Stimulated activated naive CD8-positive, alpha-beta T cell treated with anti-CD3 and anti-CD28 coated beads, Interleukin-15, Interleukin-2, amounts not matched to agents 100 ng/mL and 50 ng/mL, for 24 hours (primary cell): ENCODE results near the gene KAZN.

Source experiments
- H3K27ac Mint-ChIP-seq: one replicate; pipeline ENCODE4 v1.8.0; 2021; ENCODE audit warnings: mild to moderate bottlenecking, mixed read lengths
- H3K27me3 Mint-ChIP-seq: one replicate; pipeline ENCODE4 v1.8.0; 2021; ENCODE audit warnings: mixed read lengths
- H3K36me3 Mint-ChIP-seq: one replicate; pipeline ENCODE4 v1.8.0; 2021; ENCODE audit warnings: low read depth, mixed read lengths
- H3K4me1 Mint-ChIP-seq: one replicate; pipeline ENCODE4 v1.8.0; 2021; ENCODE audit warnings: low read depth, mixed read lengths
- H3K4me3 Mint-ChIP-seq: one replicate; pipeline ENCODE4 v1.8.0; 2021; ENCODE audit warnings: mild to moderate bottlenecking, mixed read lengths
- H3K9me3 Mint-ChIP-seq: one replicate; pipeline ENCODE4 v1.8.0; 2021; ENCODE audit warnings: mixed read lengths

KAZN gene

DNA sequence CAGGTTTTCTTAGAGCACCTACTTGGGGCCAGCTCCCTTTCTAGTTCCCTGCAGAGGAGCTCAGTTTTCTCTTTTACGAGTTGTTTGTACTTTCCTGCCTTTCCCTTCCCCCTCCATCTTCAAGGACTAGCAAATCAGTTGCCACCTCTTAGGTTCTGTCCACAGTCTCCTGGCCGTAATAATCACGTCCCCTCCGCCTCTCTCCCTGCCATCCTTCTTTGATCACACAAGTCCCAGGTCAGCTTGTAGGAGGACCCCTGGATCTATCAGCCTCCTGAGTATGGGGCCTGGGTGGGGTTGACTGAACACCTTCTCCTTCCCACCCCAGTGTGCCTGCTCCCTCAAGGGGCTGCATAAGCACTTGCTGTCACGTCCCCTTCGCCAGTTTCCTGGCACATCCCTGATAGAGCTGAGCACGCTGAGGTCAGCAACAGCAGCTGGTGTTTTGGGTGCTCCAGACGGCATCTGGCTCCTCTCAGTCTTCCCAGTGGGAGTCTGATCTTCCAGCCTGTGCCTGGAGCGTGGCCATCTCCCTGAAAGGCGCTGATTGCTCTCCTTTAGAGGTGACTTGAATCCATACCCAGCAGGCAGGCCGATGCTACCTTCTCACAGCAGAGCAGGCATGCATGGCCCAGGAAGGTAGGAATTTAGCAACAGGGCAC is 338.9 kb downstream of the KAZN start:
- H3K27ac Mint-ChIP-seq = no peak overlapping the region
- H3K4me1 Mint-ChIP-seq = no peaks in the 10 kb centered on the region
- no peak overlapping the region for H3K4me3 Mint-ChIP-seq
- H3K36me3 Mint-ChIP-seq = no peaks in the 10 kb centered on the region
- H3K27me3 Mint-ChIP-seq = no peaks in the 10 kb centered on the region
- no peaks in the 10 kb centered on the region for H3K9me3 Mint-ChIP-seq

DNA sequence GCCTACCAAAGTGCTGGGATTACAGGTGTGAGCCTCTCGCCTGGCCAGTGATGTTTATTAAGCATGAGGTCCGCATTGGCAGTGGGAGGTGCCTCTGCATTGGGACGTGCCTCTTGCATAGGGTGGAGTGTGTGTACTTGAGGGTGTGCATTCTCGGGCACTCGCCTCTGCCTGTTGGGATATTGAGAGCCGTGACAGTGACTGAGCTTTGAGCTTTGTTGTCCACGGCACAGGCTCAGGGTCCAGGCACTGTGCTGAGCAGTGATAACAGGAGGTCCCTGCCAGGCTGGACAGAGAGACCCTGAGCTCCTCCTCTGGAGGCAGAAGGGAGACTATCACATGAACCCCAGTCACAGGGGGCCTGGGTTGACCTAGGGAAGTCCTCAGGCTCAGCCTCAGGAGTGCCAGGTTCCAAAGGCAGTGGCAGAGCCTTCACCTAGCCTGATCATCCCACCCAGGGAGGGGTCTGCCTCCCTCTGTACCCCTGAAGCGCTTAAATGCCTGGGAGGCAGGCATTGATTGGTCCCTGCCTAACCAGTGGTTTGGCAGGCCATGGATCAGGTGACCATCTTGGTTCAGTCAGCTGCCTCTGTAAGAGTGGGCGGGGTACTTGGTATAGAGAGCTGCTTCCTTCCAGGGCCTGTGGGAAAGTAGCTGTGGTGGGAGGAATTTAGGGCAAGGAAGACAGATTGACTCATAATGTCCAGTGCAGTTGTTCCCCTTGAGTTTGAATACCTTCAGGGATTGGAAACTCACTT is 341.2 kb downstream of the KAZN start:
- no peak overlapping the region for H3K27ac Mint-ChIP-seq
- no peaks in the 10 kb centered on the region for H3K9me3 Mint-ChIP-seq
- H3K4me3 Mint-ChIP-seq = no peak overlapping the region
- no peaks in the 10 kb centered on the region for H3K36me3 Mint-ChIP-seq
- H3K4me1 Mint-ChIP-seq = no peaks in the 10 kb centered on the region
- H3K27me3 Mint-ChIP-seq = no peaks in the 10 kb centered on the region

DNA sequence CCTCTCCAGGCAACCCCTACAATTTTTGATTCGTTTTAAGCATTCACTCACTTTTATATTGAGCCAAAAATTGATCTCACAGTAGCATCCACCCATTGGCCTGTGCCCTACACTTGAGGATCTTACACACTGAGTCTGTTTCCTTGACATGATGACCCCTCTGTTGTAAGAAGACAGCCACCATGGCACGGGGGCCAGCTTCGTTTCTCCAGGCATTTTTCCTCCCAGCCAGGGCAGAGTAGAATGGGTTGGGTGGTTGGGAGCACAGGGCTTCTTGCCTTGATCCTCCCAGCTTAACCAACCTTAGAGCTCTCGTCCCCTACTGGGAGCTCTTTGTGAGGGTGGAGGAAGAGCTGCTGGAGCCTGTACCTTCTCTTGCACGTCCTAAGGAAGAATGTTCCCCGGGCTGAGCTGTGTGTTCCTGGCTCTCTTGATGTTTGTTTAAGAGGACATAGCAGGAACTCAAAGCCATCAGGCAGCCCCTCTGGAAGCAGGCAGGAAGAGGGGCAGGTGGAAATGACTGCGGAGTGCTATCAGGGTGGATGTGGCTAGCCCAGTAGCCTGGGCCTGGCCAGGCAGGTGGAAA is 341.9 kb downstream of the KAZN start:
- Mint-ChIP-seq H3K27ac (no peak overlapping the region), H3K4me3 (no peak overlapping the region), H3K36me3 (no peaks in the 10 kb centered on the region), H3K4me1 (no peaks in the 10 kb centered on the region), H3K9me3 (no peaks in the 10 kb centered on the region), H3K27me3 (no peaks in the 10 kb centered on the region)

DNA sequence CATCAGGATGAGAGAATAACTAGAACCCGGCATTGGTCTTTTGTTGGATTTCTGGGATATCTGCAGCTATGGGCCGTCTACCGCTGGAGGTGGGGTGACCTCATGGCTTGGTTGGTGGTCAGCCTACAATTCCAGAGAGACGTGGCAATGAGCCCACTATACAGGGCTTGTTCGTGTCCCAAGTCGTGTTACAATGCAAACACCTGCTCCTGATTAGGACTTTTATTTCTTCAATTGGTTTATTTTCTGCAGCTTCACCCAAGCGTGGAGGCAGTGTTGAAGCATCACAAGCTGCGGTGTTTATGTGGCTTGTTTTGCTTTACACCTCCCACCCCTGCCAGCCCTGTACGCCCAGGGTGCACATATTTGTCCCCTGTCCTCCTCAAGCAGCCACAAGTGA is 343.4 kb downstream of the KAZN start:
- H3K36me3 Mint-ChIP-seq = no peaks in the 10 kb centered on the region
- no peak overlapping the region for H3K4me3 Mint-ChIP-seq
- no peaks in the 10 kb centered on the region for H3K27me3 Mint-ChIP-seq
- H3K4me1 Mint-ChIP-seq = no peaks in the 10 kb centered on the region
- no peaks in the 10 kb centered on the region for H3K9me3 Mint-ChIP-seq
- no peak overlapping the region for H3K27ac Mint-ChIP-seq

DNA sequence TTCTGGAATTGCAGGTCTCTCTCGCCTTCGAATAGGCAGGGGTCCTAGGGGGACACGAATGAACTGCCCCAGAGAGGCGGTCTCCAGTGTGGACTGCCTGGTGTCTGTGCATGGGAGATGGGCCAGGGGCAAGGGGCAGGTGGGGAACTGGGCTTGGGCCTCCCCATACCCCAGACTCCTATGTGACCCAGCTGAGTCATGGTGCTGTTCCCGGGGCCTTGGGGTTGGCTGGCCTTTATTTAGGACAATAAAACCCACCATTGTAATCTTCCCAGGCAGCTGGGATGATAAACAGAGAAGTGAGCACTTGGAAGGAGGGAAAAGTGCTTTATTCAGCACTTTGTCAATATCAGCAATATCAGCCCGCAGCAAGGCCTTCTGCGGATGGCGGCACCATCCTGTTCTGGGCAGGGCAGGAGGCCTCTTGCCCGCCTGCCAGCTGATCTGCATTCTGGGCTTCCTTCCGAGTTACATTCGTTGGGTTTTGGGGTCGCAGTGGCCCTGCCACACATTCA is 346.0 kb downstream of the KAZN start:
- H3K9me3 Mint-ChIP-seq = no peaks in the 10 kb centered on the region
- H3K27me3 Mint-ChIP-seq = no peaks in the 10 kb centered on the region
- H3K4me3 Mint-ChIP-seq = no peak overlapping the region
- H3K4me1 Mint-ChIP-seq = no peaks in the 10 kb centered on the region
- no peak overlapping the region for H3K27ac Mint-ChIP-seq
- H3K36me3 Mint-ChIP-seq = no peaks in the 10 kb centered on the region

DNA sequence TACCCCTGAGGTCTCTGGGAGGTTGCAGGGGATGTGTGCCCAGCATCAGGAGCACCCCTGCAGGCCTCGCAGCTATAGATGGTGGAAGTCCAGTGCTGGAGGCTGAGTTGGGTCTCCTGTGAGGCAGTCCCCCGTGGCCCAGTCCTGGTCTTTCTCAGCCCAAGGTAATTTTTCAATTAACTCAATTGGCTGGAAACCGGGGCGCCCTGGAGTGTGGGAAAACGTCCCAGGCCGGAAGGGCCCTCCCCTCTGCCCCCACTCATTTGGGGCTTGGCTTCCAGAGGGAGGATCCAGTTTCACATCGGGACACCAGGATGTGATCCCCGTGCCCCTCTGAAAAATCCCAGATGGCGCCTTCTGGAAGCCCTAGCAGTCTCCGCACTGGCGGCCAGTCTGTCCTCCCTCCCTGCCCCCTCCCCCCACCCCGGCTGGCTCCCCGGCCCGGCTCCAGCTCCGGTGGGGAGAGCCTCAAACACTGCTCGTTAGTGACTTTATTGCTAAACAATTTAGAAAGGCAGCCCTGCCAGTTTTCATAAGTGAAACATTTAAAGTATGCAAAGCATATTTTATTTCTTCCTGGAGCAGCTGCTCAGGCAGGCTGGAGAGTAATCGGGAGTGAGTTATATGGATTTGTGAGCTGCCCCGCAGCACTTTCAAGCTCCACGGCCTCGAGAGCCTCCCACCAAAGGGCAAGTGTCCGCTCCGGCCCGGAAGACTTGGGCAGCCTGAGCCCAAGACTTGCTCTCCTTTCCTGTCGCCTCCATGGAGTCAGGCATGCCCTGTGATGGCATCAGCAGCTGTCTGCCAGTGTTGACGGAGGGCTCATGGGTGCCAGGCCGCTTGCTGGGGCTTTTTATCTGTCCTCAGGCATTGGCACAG is 346.9 kb downstream of the KAZN start:
- H3K4me3 Mint-ChIP-seq = no peak overlapping the region
- H3K27ac Mint-ChIP-seq = no peak overlapping the region
- H3K27me3 Mint-ChIP-seq = no peaks in the 10 kb centered on the region
- no peaks in the 10 kb centered on the region for H3K36me3 Mint-ChIP-seq
- H3K4me1 Mint-ChIP-seq = no peaks in the 10 kb centered on the region
- H3K9me3 Mint-ChIP-seq = no peaks in the 10 kb centered on the region

DNA sequence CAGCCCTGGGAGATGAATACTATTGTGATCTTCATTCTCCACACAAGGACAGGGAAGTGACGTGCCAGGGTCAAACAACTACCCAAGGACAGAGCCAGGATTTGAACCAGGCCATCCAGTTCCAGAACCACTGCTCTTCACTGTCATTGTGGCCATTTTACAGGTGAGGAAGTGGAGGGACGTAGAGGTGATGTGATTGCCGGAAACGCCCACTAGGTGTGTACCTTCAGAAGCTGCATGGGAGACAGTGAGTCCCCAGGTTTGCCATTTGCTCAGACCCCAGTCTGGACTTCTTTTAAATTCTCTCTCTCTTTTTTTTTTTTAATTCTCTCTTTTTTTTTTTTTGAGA is 347.5 kb downstream of the KAZN start:
- Mint-ChIP-seq H3K9me3 (no peaks in the 10 kb centered on the region), H3K4me3 (no peak overlapping the region), H3K27me3 (no peaks in the 10 kb centered on the region), H3K27ac (no peak overlapping the region), H3K36me3 (no peaks in the 10 kb centered on the region), H3K4me1 (no peaks in the 10 kb centered on the region)

DNA sequence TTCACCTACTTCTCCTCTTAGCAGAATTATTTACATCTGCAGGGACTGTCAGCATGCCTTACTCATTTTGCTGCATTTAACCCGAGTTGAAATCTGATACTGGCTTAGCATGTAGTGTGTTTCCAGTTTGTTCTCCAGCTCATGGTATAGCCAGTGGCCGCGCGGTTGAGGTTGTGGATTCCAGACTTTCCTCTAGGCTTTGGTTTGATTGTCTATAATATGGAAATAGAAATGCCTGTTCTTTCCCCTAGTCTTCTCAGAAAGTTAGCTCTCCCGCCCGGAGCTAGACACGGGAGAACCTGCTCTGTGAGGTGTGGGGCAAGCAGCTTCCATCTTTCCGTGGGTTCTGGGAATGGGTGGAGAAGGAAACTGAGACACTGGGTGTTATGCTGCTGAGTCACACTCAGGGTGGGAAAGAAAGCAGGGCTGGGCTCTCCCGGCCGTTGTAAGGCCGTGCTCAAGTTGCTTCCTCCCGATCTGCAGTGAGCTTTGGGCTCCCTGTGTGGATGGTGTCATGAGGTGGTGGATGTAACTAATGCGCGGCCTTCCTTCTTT is 348.3 kb downstream of the KAZN start:
- Mint-ChIP-seq H3K36me3 (no peaks in the 10 kb centered on the region), H3K4me1 (no peaks in the 10 kb centered on the region), H3K9me3 (no peaks in the 10 kb centered on the region), H3K4me3 (no peak overlapping the region), H3K27me3 (no peaks in the 10 kb centered on the region), H3K27ac (no peak overlapping the region)

DNA sequence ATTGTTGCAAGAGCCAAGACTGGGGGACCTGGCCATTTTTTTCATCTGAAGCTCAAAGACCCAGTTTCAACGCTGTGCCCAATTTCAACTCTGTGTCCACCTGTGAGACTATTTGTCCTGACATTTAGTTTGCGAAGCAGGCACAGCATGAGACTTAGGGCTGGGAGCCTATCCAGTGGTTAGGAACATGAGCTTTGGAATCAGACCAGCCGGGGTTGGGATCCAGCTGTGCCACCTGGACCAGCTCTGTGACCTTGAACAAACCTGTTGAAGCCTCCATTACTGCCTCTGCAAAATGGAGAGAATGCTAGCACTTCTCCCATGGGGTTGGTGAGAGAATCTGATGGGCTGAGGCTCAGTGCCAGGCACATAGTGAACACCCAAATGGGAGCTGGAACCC is 348.9 kb downstream of the KAZN start:
- Mint-ChIP-seq H3K4me1 (no peaks in the 10 kb centered on the region), H3K4me3 (no peak overlapping the region), H3K9me3 (no peaks in the 10 kb centered on the region), H3K27me3 (no peaks in the 10 kb centered on the region), H3K27ac (no peak overlapping the region), H3K36me3 (no peaks in the 10 kb centered on the region)

DNA sequence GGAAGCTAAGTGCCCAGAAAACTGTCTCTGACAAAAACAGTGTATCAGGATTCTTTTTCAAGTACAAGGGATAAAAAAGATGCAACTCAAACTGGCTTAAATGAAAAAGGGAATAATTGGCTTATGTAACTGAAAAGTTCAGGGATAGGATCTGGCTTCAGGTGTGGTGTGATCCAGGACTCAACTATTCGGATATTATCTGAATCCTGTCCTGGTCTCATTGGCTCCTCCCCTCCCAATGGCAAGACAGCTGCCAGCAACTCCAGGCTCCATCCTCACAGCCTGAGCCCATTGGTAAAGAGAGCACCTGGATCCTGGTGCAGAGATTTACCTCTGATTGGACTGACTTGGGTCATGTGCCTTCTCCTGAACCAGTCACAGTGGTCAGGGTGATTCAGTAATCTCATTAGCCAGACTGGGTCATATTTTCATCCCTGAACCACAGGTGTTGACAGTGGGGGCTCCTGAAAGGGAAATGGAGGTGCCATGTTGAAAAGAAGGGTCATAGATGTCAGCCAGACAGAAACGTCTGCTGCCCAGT is 349.7 kb downstream of the KAZN start:
- Mint-ChIP-seq H3K4me1 (no peaks in the 10 kb centered on the region), H3K36me3 (no peaks in the 10 kb centered on the region), H3K4me3 (no peak overlapping the region), H3K9me3 (no peaks in the 10 kb centered on the region), H3K27ac (no peak overlapping the region), H3K27me3 (no peaks in the 10 kb centered on the region)

DNA sequence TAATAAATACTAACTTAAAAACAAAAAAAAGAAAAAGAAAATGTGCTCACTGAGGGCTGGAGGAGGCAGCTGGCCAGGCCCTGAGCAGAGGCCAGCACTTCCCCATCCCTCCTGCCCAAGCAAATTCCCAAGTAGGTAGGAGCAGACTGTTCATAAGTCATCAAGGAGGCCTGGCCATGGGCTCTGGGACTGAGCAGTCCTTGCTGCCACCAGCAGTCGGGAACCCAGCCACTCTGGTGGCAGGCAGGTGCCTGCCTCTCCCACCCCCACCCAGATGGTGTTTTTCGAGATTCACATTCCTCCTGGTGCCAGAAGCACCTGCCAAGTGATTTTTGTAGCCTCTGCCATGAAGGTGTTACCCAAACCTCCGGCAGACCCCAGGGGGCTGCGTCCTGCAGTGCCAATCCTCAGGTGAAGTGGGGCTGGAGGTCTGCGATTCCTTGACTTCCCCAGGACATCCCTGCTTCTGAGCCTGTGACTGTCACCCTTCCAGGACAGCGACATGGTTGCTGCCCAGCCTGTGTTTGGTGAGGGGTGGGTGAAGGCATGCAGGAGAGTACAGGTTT is 350.9 kb downstream of the KAZN start:
- no peaks in the 10 kb centered on the region for H3K9me3 Mint-ChIP-seq
- no peaks in the 10 kb centered on the region for H3K36me3 Mint-ChIP-seq
- H3K27me3 Mint-ChIP-seq = no peaks in the 10 kb centered on the region
- no peak overlapping the region for H3K27ac Mint-ChIP-seq
- no peak overlapping the region for H3K4me3 Mint-ChIP-seq
- H3K4me1 Mint-ChIP-seq = no peaks in the 10 kb centered on the region

DNA sequence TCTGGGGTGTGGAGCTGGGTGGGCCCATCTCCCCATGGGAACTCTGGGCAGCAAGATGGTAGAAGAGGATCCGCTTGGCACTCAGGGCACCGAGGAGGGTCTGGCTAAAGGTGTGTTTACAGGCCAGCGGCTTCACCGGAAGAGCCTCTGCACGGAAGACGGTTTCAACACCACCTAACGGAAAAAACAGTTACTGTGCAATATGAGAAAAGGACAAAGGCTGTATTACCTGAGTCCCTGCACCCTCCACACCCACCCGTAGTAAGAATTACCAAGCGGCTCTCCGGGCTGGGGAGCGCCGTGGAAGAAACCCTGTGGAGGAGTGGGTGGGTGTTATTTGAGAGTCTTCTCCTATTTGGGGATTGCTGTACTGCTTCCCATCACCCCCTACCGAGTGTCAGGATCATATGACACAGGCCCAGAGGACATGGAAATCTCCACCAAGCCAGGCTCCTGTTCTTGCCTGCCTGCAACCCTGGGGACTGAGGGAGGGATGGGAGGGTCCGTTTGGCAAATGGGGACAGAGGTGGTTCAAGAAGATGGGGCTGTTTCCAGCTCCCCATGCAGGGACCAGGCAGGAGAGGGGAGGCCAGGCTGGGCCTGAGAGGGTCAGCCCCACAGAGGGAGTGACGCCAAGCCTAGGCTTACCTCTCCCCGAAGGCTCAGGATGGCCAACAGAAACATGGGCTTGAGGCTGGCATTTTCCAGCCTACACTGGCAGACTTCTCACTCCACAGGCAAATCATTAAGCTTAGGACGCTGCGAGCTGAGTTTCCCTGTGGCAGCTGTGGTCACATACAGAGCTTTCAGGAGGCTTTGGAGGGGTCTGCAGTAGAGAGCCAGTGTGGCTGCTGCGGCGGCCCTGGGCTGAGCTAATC is 351.6 kb downstream of the KAZN start:
- no peaks in the 10 kb centered on the region for H3K36me3 Mint-ChIP-seq
- no peaks in the 10 kb centered on the region for H3K9me3 Mint-ChIP-seq
- H3K4me1 Mint-ChIP-seq = no peaks in the 10 kb centered on the region
- no peaks in the 10 kb centered on the region for H3K27me3 Mint-ChIP-seq
- H3K27ac Mint-ChIP-seq = no peak overlapping the region
- no peak overlapping the region for H3K4me3 Mint-ChIP-seq

DNA sequence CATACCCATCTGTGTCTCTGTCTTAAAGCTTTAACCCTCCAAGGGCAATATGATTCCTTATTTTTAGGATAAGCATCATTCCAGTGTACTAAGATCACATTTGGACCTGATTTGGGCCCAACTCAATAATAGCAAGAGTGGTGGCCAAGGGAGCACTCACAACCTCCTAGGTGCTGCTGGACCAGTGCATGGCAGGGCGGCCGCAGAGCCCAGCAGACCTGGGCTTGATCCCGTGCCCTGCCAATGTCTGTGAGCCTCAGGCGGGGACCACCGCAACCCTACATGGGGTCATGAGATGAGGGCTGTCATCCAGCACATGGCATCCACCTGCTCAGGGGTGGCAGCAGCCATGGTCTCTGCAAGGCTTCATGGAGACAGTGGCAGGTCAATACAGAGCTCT is 353.3 kb downstream of the KAZN start:
- Mint-ChIP-seq H3K4me3 (no peak overlapping the region), H3K27me3 (no peaks in the 10 kb centered on the region), H3K4me1 (no peaks in the 10 kb centered on the region), H3K9me3 (no peaks in the 10 kb centered on the region), H3K27ac (no peak overlapping the region), H3K36me3 (no peaks in the 10 kb centered on the region)
